HCT116 (cell line): Measurements from ENCODE around the gene RAB11A.

Source experiments
- JUND ChIP-seq: IDR thresholded peaks from 2 replicates; pipeline ENCODE4 v1.6.1; 2012
- TF ChIP-seq, protein P1 (sequence below), 3 experiments: fragments of 200-600 bp in 1 of 3; sonication (generic) in 1 of 3; IDR thresholded peaks in 2 of 3; conservative IDR thresholded peaks in 1 of 3; 2 replicates each; pipeline ENCODE4 v1.5.1; 2012 to 2017; ENCODE audit warnings: low read depth in 2 of 3, low read length in 2 of 3, antibody characterized with exemption in 1 of 3, borderline replicate concordance in 1 of 3, control low read depth in 1 of 3, mild to moderate bottlenecking in 1 of 3, mixed read lengths in 1 of 3, mixed run types in 1 of 3, moderate library complexity in 1 of 3; ENCODE audit not compliant: insufficient read depth in 1 of 3
- TF ChIP-seq, protein P2 (sequence below): IDR thresholded peaks from 2 replicates; pipeline ENCODE4 v1.6.1; 2012

DNA sequence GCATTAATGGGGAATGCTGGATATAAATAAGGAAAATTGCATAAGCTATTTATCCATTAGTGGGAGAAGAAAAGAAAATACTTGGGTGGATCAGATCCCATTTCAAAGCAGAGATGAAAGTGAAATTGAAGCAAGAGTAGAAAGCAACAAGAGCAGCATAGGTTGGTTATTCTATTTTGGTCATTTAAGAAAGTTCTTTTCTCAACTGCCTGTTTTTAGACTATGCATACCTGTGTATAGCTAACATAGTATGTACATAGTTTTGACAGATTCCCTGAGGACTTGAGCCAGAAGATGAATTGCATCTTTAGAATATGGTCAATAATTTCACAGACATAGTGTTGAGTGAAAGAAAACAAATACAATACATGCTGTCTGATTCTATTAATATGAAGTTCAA, 48.2 kb upstream of the RAB11A start:
- TF ChIP-seq, protein P1, sequence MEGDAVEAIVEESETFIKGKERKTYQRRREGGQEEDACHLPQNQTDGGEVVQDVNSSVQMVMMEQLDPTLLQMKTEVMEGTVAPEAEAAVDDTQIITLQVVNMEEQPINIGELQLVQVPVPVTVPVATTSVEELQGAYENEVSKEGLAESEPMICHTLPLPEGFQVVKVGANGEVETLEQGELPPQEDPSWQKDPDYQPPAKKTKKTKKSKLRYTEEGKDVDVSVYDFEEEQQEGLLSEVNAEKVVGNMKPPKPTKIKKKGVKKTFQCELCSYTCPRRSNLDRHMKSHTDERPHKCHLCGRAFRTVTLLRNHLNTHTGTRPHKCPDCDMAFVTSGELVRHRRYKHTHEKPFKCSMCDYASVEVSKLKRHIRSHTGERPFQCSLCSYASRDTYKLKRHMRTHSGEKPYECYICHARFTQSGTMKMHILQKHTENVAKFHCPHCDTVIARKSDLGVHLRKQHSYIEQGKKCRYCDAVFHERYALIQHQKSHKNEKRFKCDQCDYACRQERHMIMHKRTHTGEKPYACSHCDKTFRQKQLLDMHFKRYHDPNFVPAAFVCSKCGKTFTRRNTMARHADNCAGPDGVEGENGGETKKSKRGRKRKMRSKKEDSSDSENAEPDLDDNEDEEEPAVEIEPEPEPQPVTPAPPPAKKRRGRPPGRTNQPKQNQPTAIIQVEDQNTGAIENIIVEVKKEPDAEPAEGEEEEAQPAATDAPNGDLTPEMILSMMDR (IDR thresholded peaks at IDR 0.05 in 2 of 3, conservative IDR thresholded peaks at IDR 0.05 in 1 of 3; ENCODE audit: borderline replicate concordance in 1 of 3, insufficient read depth in 1 of 3, low read depth in 2 of 3, low read length in 2 of 3) = no peak
- no peak for TF ChIP-seq JUND
- TF ChIP-seq, protein P2, sequence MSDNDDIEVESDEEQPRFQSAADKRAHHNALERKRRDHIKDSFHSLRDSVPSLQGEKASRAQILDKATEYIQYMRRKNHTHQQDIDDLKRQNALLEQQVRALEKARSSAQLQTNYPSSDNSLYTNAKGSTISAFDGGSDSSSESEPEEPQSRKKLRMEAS = no peak
